Heart left ventricle (tissue), 13 donors: ENCODE data around the gene CCSER2.

Source experiments
- POLR2A ChIP-seq, 2 donors: fragments of 450-650 bp; IDR thresholded peaks; one replicate each; pipeline ENCODE4 v1.6.1; 2017; ENCODE audit warnings: antibody characterized with exemption in 2 of 2, mild to moderate bottlenecking in 2 of 2, moderate library complexity in 2 of 2
- TF ChIP-seq, protein P1 (sequence below), 12 donors: fragments of 200-600 bp; sonication (generic) in 4 of 12; IDR thresholded peaks; one replicate each; pipeline versions ENCODE4 v1.5.0 to v1.8.0; 2018 to 2022; ENCODE audit warnings: antibody characterized with exemption in 12 of 12, mild to moderate bottlenecking in 5 of 12
- donor health status: ischemic (EF 13 %, LVEDD 7.1; RV severe dilation, severe dysfunction).
- donor health status: DM: no; HTN: yes; CAD: no.
- donor health status: DM: no; HTN: no; CAD: no.
- donor health status: ischemic (EF 25% LVEDD 6.9; RV normal size, moderate dysfunction).
- donor health status: ischemic (EF 25% LVEDD 5.7; RV mildly dilated, moderate dysfunction).
- donor health status: ischemic (EF 35%, LVEDD 5.7; RV mildly dilated, moderate dysfunction).
- donor health status: nonischemic (EF 11% LVEDD 7.7; RV severe dilation, severe dysfunction).
- donor health status: DM: yes; HTN: yes; CAD: no.
- donor health status: PGD.
- donor health status: ischemic (EF 29% LVEDD 5.4; RV normal size, mild dysfunction).
- donor health status: nonischemic (EF 23%, LVEDD 6.1; RV moderate dilation, normal function).

DNA sequence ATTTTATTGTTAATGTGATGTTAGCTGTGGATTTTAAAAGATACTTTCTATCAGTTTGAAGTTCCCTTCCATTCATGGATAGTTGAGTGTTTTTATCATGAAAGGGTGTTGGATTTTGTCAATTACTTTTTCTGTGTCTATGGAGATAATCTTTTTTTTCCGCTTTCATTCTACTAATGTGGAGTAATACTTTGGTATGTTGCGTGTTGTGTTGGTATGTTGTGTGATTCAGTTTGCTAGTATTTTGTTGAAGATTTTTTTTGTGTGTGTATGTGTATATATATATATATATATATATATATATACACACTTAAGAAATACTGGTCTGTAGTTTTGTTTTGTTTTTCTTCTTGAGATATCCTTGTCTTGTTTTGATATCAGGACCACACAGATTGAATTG lies 100.3 kb downstream of the CCSER2 start:
- no peak for TF ChIP-seq POLR2A (IDR thresholded peaks at IDR 0.05)
- TF ChIP-seq, protein P1, sequence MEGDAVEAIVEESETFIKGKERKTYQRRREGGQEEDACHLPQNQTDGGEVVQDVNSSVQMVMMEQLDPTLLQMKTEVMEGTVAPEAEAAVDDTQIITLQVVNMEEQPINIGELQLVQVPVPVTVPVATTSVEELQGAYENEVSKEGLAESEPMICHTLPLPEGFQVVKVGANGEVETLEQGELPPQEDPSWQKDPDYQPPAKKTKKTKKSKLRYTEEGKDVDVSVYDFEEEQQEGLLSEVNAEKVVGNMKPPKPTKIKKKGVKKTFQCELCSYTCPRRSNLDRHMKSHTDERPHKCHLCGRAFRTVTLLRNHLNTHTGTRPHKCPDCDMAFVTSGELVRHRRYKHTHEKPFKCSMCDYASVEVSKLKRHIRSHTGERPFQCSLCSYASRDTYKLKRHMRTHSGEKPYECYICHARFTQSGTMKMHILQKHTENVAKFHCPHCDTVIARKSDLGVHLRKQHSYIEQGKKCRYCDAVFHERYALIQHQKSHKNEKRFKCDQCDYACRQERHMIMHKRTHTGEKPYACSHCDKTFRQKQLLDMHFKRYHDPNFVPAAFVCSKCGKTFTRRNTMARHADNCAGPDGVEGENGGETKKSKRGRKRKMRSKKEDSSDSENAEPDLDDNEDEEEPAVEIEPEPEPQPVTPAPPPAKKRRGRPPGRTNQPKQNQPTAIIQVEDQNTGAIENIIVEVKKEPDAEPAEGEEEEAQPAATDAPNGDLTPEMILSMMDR (IDR thresholded peaks at IDR 0.05), result no peak
